ENCODE measurements around the gene ATP2C1. TPM values are rescaled to one million over a fixed set of nuclear protein-coding genes. Genes with fewer than 3 reads are reported as not detected.

Gene ATP2C1
- total and polyA plus RNA-seq, 2 experiments from 2014 or later = 28.1 to 75.7 TPM

GRCh38 chr3:130956281-130956680, 62.4 kb downstream of the ATP2C1 start (continued):
- TF ChIP-seq, protein P1, sequence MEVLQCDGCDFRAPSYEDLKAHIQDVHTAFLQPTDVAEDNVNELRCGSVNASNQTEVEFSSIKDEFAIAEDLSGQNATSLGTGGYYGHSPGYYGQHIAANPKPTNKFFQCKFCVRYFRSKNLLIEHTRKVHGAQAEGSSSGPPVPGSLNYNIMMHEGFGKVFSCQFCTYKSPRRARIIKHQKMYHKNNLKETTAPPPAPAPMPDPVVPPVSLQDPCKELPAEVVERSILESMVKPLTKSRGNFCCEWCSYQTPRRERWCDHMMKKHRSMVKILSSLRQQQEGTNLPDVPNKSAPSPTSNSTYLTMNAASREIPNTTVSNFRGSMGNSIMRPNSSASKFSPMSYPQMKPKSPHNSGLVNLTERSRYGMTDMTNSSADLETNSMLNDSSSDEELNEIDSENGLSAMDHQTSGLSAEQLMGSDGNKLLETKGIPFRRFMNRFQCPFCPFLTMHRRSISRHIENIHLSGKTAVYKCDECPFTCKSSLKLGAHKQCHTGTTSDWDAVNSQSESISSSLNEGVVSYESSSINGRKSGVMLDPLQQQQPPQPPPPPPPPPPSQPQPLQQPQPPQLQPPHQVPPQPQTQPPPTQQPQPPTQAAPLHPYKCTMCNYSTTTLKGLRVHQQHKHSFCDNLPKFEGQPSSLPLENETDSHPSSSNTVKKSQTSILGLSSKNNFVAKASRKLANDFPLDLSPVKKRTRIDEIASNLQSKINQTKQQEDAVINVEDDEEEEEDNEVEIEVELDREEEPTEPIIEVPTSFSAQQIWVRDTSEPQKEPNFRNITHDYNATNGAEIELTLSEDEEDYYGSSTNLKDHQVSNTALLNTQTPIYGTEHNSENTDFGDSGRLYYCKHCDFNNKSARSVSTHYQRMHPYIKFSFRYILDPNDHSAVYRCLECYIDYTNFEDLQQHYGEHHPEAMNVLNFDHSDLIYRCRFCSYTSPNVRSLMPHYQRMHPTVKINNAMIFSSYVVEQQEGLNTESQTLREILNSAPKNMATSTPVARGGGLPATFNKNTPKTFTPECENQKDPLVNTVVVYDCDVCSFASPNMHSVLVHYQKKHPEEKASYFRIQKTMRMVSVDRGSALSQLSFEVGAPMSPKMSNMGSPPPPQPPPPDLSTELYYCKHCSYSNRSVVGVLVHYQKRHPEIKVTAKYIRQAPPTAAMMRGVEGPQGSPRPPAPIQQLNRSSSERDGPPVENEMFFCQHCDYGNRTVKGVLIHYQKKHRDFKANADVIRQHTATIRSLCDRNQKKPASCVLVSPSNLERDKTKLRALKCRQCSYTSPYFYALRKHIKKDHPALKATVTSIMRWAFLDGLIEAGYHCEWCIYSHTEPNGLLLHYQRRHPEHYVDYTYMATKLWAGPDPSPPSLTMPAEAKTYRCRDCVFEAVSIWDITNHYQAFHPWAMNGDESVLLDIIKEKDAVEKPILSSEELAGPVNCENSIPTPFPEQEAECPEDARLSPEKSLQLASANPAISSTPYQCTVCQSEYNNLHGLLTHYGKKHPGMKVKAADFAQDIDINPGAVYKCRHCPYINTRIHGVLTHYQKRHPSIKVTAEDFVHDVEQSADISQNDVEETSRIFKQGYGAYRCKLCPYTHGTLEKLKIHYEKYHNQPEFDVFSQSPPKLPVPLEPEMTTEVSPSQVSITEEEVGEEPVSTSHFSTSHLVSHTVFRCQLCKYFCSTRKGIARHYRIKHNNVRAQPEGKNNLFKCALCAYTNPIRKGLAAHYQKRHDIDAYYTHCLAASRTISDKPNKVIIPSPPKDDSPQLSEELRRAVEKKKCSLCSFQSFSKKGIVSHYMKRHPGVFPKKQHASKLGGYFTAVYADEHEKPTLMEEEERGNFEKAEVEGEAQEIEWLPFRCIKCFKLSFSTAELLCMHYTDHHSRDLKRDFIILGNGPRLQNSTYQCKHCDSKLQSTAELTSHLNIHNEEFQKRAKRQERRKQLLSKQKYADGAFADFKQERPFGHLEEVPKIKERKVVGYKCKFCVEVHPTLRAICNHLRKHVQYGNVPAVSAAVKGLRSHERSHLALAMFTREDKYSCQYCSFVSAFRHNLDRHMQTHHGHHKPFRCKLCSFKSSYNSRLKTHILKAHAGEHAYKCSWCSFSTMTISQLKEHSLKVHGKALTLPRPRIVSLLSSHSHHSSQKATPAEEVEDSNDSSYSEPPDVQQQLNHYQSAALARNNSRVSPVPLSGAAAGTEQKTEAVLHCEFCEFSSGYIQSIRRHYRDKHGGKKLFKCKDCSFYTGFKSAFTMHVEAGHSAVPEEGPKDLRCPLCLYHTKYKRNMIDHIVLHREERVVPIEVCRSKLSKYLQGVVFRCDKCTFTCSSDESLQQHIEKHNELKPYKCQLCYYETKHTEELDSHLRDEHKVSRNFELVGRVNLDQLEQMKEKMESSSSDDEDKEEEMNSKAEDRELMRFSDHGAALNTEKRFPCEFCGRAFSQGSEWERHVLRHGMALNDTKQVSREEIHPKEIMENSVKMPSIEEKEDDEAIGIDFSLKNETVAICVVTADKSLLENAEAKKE (CRISPR knock-in tag; IDR thresholded peaks at IDR 0.05) = no peak
- TF ChIP-seq ETS1 (IDR thresholded peaks at IDR 0.05) = no peak
- no peak for TF ChIP-seq POLR2AphosphoS5 (IDR thresholded peaks at IDR 0.05; ENCODE audit: low read depth)
- no peak for TF ChIP-seq EZH2 (IDR thresholded peaks at IDR 0.05; ENCODE audit: low read depth, unreplicated experiment)
- TF ChIP-seq EZH2phosphoT487 (IDR thresholded peaks at IDR 0.05; ENCODE audit: unreplicated experiment) = no peak

GRCh38 chr3:130956721-130957120, 62.8 kb downstream of the ATP2C1 start:
- Histone ChIP-seq H4K20me1 (replicated peaks; ENCODE audit: insufficient read depth) (no peaks in the 10 kb centered on the region), H3F3A (replicated peaks; ENCODE audit: low read depth) (no peaks in the 10 kb centered on the region), H3K79me2 (replicated peaks; ENCODE audit: insufficient read depth) (no peaks in the 10 kb centered on the region), H3K4me2 (no peak overlapping the region), H3K9me2 (ENCODE audit: insufficient read depth) (no peaks in the 10 kb centered on the region), H3K36me3 (ENCODE audit: insufficient read depth) (peaks cover 13% of the 10 kb centered on the region; the same call in 1 of the 2 replicates), H2AFZ (no peak overlapping the region), H3K4me3 (no peak overlapping the region), H3K4me1 (ENCODE audit: insufficient read depth) (no peaks in the 10 kb centered on the region), H3K27ac (ENCODE audit: low read depth) (no peak overlapping the region), H3K27me3 (ENCODE audit: insufficient read depth) (no peaks in the 10 kb centered on the region)
- H3K4me3 Mint-ChIP-seq = no peak overlapping the region
- no peak for ATAC-seq
- no peaks in the 10 kb centered on the region for H3K4me1 Mint-ChIP-seq
- H3K36me3 Mint-ChIP-seq (ENCODE audit: low read depth) = peaks cover 22% of the 10 kb centered on the region
- DNase-seq (ENCODE audit: low spot score) = no peak
- no peaks in the 10 kb centered on the region for H3K9me3 Mint-ChIP-seq
- peaks cover 2% of the 10 kb centered on the region for H3K27me3 Mint-ChIP-seq (ENCODE audit: insufficient read depth, low read depth, poor library complexity)
- TF ChIP-seq, protein P2, sequence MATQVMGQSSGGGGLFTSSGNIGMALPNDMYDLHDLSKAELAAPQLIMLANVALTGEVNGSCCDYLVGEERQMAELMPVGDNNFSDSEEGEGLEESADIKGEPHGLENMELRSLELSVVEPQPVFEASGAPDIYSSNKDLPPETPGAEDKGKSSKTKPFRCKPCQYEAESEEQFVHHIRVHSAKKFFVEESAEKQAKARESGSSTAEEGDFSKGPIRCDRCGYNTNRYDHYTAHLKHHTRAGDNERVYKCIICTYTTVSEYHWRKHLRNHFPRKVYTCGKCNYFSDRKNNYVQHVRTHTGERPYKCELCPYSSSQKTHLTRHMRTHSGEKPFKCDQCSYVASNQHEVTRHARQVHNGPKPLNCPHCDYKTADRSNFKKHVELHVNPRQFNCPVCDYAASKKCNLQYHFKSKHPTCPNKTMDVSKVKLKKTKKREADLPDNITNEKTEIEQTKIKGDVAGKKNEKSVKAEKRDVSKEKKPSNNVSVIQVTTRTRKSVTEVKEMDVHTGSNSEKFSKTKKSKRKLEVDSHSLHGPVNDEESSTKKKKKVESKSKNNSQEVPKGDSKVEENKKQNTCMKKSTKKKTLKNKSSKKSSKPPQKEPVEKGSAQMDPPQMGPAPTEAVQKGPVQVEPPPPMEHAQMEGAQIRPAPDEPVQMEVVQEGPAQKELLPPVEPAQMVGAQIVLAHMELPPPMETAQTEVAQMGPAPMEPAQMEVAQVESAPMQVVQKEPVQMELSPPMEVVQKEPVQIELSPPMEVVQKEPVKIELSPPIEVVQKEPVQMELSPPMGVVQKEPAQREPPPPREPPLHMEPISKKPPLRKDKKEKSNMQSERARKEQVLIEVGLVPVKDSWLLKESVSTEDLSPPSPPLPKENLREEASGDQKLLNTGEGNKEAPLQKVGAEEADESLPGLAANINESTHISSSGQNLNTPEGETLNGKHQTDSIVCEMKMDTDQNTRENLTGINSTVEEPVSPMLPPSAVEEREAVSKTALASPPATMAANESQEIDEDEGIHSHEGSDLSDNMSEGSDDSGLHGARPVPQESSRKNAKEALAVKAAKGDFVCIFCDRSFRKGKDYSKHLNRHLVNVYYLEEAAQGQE (IDR thresholded peaks at IDR 0.05; ENCODE audit: unreplicated experiment) = no peak
- TF ChIP-seq EZH2phosphoT487 (IDR thresholded peaks at IDR 0.05; ENCODE audit: unreplicated experiment) (no peak), CREB1 (CRISPR knock-in tag; IDR thresholded peaks at IDR 0.05; ENCODE audit: low read depth) (no peak)
- no peak overlapping the region for H3K27ac Mint-ChIP-seq

Measured in GM23338 (cell line).